ENCODE data around the gene GALNT10. TPM values are rescaled to one million over a fixed set of nuclear protein-coding genes. Genes with fewer than 3 reads are reported as not detected.

Gene GALNT10
- total RNA-seq, 1 experiment from 2014 or later, result 27.8 TPM

DNA sequence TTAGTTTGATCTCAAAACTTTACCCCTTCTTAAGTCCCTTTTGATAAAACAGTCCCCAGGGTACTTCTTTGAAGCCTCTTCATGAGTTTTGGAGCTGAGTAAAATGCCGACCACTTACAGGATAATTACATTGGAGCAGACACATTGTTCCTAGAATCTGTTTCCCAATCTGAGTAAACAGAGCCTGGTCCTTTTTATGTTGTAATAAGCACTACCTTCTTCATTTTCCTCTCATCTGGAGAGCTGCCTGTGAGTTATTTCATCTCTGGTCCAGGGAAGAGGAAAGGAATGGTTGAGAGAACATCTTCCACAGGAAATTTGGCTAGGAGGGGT is 26.3 kb upstream of the GALNT10 start:
- Histone ChIP-seq H3K27me3 (ENCODE audit: insufficient read depth, low read length) (peaks cover 51% of the 10 kb centered on the region), H3K9ac (ENCODE audit: low read length) (no peak overlapping the region), H3K27ac (ENCODE audit: low read depth, low read length) (no peak overlapping the region), H3K4me3 (replicated peaks in 1 of 2; ENCODE audit: low read depth in 1 of 2, low read length in 2 of 2) (no peak overlapping the region), H4K20me1 (ENCODE audit: insufficient read depth) (no peaks in the 10 kb centered on the region), H3K79me2 (ENCODE audit: insufficient read depth, low read length) (no peaks in the 10 kb centered on the region), H3K4me1 (ENCODE audit: control insufficient read depth in 1 of 2, insufficient read depth in 2 of 2, low read length in 2 of 2) (no peaks in the 10 kb centered on the region), H2AFZ (ENCODE audit: low read depth, low read length, poor library complexity, severe bottlenecking) (no peak overlapping the region), H3K36me3 (ENCODE audit: control insufficient read depth in 1 of 2, insufficient read depth in 2 of 2, low read length in 2 of 2) (no peaks in the 10 kb centered on the region), H3K9me3 (ENCODE audit: control insufficient read depth in 1 of 2, insufficient read depth in 1 of 2, low read depth in 1 of 2, low read length in 2 of 2) (no peaks in the 10 kb centered on the region), H3K4me2 (ENCODE audit: low read length) (no peak overlapping the region), H3K9me2 (ENCODE audit: insufficient read depth) (no peaks in the 10 kb centered on the region)
- RAD21 ChIA-PET (ENCODE audit: low non-redundant PET in 1 of 2, low total read pairs in 2 of 2, uncharacterized antibody in 2 of 2, unreplicated experiment in 2 of 2), result no interaction called here
- TF ChIP-seq, protein P1, sequence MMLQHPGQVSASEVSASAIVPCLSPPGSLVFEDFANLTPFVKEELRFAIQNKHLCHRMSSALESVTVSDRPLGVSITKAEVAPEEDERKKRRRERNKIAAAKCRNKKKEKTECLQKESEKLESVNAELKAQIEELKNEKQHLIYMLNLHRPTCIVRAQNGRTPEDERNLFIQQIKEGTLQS (IDR thresholded peaks at IDR 0.05), result no peak
- no peak for TF ChIP-seq SRF (IDR thresholded peaks at IDR 0.05; ENCODE audit: low read depth)
- no peak for TF ChIP-seq ZFX (IDR thresholded peaks at IDR 0.05)
- no peak for TF ChIP-seq EZH2 (IDR thresholded peaks at IDR 0.05)
- TF ChIP-seq, protein P2, sequence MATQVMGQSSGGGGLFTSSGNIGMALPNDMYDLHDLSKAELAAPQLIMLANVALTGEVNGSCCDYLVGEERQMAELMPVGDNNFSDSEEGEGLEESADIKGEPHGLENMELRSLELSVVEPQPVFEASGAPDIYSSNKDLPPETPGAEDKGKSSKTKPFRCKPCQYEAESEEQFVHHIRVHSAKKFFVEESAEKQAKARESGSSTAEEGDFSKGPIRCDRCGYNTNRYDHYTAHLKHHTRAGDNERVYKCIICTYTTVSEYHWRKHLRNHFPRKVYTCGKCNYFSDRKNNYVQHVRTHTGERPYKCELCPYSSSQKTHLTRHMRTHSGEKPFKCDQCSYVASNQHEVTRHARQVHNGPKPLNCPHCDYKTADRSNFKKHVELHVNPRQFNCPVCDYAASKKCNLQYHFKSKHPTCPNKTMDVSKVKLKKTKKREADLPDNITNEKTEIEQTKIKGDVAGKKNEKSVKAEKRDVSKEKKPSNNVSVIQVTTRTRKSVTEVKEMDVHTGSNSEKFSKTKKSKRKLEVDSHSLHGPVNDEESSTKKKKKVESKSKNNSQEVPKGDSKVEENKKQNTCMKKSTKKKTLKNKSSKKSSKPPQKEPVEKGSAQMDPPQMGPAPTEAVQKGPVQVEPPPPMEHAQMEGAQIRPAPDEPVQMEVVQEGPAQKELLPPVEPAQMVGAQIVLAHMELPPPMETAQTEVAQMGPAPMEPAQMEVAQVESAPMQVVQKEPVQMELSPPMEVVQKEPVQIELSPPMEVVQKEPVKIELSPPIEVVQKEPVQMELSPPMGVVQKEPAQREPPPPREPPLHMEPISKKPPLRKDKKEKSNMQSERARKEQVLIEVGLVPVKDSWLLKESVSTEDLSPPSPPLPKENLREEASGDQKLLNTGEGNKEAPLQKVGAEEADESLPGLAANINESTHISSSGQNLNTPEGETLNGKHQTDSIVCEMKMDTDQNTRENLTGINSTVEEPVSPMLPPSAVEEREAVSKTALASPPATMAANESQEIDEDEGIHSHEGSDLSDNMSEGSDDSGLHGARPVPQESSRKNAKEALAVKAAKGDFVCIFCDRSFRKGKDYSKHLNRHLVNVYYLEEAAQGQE (IDR thresholded peaks at IDR 0.05; ENCODE audit: low read depth), result no peak
- TF ChIP-seq FOSL1 (IDR thresholded peaks at IDR 0.05; ENCODE audit: low read depth), result no peak
- TF ChIP-seq YY1 (IDR thresholded peaks at IDR 0.05; ENCODE audit: extremely low read depth, insufficient replicate concordance, low read depth, low read length), result no peak
- no peak for TF ChIP-seq EGR1 (IDR thresholded peaks at IDR 0.05; ENCODE audit: low read depth)
- no peak for TF ChIP-seq POLR2A (IDR thresholded peaks at IDR 0.05; ENCODE audit: borderline replicate concordance, extremely low read depth, insufficient read depth, insufficient read length)
- intact Hi-C loops (cut with micrococcal nuclease), result no loop called here
- DNase-seq (ENCODE audit: low read depth, low spot score), result no peak
- no TSS peak for BruUV-seq (replicated peaks)
- no peak for ATAC-seq
- CTCF ChIA-PET, result no interaction called here
- POLR2A ChIA-PET, result no interaction called here

All from HCT116 (cell line).